ENCODE data around the gene MYO18B.

The MYO18B gene

DNA sequence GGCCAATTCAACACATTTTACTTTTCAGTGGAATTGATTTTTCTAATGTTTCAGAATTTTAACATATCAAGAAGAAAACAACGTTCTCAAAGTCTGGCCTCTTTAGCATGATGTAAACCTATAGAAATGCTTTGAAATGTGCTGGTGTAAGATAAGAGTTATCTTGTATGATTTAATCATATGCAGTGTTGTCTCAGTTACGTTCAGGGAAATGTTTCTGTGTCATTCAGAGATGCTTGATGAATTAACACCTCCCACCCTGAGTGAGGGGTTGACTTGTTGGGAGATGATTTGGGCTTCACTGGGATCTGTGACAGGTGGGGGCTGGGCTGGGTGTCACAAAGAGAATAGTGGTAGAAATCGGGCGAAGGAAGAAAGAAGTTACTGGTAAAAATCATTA lies 15.7 kb upstream of the MYO18B start:
- H3K4me3 ChIP-seq (ENCODE audit: low read depth, low read length): no peak overlapping the region
- no peak for TF ChIP-seq CTCF (IDR thresholded peaks at IDR 0.05; ENCODE audit: low read depth, low read length)

DNA sequence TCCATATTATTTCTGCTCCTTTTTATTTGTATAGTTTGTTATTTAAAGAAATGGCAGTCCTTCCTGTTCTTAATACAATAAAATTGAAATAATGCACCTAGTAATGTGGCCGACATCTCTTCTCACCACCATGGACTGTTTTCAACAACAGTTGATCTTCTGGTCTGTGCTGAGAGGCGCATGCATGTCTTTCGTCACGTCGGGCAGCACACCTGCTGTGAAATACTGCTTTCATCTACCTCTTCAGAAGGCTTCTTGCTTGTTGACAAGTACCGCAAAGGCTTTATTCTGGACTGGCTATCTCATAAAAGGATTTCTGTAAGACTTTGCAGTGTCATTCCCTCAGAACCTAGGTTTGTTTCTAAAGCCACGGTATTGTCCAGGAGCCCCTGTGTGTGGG lies 13.9 kb upstream of the MYO18B start:
- TF ChIP-seq CTCF (IDR thresholded peaks at IDR 0.05; ENCODE audit: low read depth, low read length): no peak
- H3K4me3 ChIP-seq (ENCODE audit: low read depth, low read length): no peak overlapping the region

DNA sequence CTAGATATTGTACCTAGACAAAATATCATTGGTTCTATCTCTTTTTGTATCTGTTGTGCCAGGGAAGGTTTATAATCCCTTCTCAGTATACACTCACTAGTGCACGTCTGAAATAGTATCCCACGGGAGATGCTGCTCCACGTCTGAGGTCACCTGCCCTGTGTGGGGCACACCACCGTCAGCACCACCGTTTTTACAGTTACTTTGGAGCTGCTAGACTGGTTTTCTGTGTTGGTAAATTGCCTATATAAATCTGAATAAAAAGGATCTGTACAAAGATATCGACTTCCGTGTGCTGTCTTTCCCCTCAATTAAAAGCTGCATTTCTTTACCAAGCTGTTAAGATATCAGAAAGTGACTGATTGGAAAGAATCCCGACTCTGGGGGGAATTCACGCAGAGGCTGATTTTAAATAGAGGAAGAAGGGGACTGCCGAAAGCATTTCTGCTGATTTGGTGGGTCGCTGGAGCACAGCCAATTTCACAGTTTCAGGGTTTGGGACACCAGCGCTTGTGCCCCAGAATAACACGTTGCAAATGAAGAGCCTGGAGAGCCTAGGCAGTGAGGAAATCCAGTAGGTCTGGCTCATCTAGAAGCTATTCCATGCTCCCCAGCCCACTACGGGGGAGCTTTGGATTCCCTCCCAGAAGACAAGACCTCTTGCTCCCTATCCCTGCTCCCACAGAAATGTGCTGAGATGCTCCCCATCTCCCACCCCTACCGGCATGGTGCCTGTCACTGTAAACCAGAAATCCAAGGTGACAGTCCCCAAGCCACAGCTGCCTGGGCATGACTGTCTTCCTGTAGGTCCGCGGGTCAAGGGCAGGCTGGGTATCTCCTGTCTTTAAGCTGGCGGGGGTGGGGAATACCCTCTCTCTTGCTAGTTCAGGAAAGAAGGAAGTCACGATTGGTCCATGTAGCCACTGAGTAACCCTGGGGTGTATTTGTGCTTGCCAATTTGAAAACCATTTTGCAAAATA lies 12.7 kb upstream of the MYO18B start:
- TF ChIP-seq CTCF (IDR thresholded peaks at IDR 0.05; ENCODE audit: low read depth, low read length): no peak
- H3K4me3 ChIP-seq (ENCODE audit: low read depth, low read length): no peak overlapping the region

- TF ChIP-seq CTCF (IDR thresholded peaks at IDR 0.05; ENCODE audit: low read depth, low read length): no peak
- no peak overlapping the region for H3K4me3 ChIP-seq (ENCODE audit: low read depth, low read length)
Observed at GRCh38 chr22:25735650-25736049, 6.3 kb upstream of the MYO18B start.

- no peak for TF ChIP-seq CTCF (IDR thresholded peaks at IDR 0.05; ENCODE audit: low read depth, low read length)
Observed at GRCh38 chr22:25736378-25737011, 5.5 kb upstream of the MYO18B start.

GRCh38 chr22:25739659-25740344 lies 2.2 kb upstream of the MYO18B start:
- H3K4me3 ChIP-seq (ENCODE audit: low read depth, low read length): no peak overlapping the region
- TF ChIP-seq CTCF (IDR thresholded peaks at IDR 0.05; ENCODE audit: low read depth, low read length): no peak

More at GRCh38 chr22:25736378-25737011, 5.5 kb upstream of the MYO18B start:
- no peak overlapping the region for H3K4me3 ChIP-seq (ENCODE audit: low read depth, low read length)

Data from WI38 (cell line).